Karpas-422 (cell line): Measurements from ENCODE around the gene CAT. TPM values are rescaled to one million over a fixed set of nuclear protein-coding genes. Genes with fewer than 3 reads are reported as not detected.

Experiments used
- DNase-seq: peaks from one replicate; pipeline ENCODE4 v3.0.0-alpha.2; 2015
- H2AFZ ChIP-seq: fragments of 200-600 bp; sonication (generic); 2 replicates; pipeline ENCODE4 v1.6.1; 2014; ENCODE audit warnings: antibody characterized with exemption, low read length, mixed read lengths
- H3K27ac ChIP-seq: fragments of 200-600 bp; sonication (generic); 2 replicates; pipeline ENCODE4 v1.5.1; 2014; ENCODE audit warnings: mild to moderate bottlenecking, low read length, moderate library complexity
- H3K27me3 ChIP-seq: fragments of 200-600 bp; sonication (generic); 2 replicates; pipeline ENCODE4 v1.6.1; 2014; ENCODE audit warnings: low read length, mixed read lengths
- H3K36me3 ChIP-seq: fragments of 200-600 bp; sonication (generic); 2 replicates; pipeline ENCODE4 v1.6.1; 2014; ENCODE audit warnings: low read length, mixed read lengths; ENCODE audit not compliant: insufficient read depth
- H3K4me1 ChIP-seq: fragments of 200-600 bp; sonication (generic); 2 replicates; pipeline ENCODE4 v1.6.1; 2014; ENCODE audit warnings: mild to moderate bottlenecking, low read length, mixed read lengths
- H3K4me2 ChIP-seq: fragments of 200-600 bp; sonication (generic); 2 replicates; pipeline ENCODE4 v1.6.1; 2014; ENCODE audit warnings: low read length, low read depth, mild to moderate bottlenecking; ENCODE audit not compliant: poor library complexity, severe bottlenecking
- H3K4me3 ChIP-seq: fragments of 200-600 bp; sonication (generic); 2 replicates; pipeline ENCODE4 v1.5.1; 2014; ENCODE audit warnings: mild to moderate bottlenecking, antibody characterized with exemption, low read length, mixed read lengths
- H3K79me2 ChIP-seq: fragments of 200-600 bp; sonication (generic); 2 replicates; pipeline ENCODE4 v1.6.1; 2014; ENCODE audit warnings: mild to moderate bottlenecking, low read length, mixed read lengths
- H3K9ac ChIP-seq: fragments of 200-600 bp; sonication (generic); 2 replicates; pipeline ENCODE4 v1.6.0; 2014; ENCODE audit warnings: low read length
- H3K9me2 ChIP-seq: fragments of 200-600 bp; sonication (generic), shearing (Covaris generic); replicated peaks from 2 replicates; pipeline ENCODE4 v1.6.0; 2014; ENCODE audit warnings: mild to moderate bottlenecking, low read length, moderate library complexity; ENCODE audit not compliant: insufficient read depth
- H3K9me3 ChIP-seq: fragments of 300-700, 200-600 bp; sonication (generic); 2 replicates; pipeline ENCODE4 v1.6.1; 2014; ENCODE audit warnings: low read length, mixed read lengths
- H4K20me1 ChIP-seq: fragments of 200-600 bp; sonication (generic); 2 replicates; pipeline ENCODE4 v1.6.1; 2014; ENCODE audit warnings: mild to moderate bottlenecking, antibody characterized with exemption, low read length, low read depth; ENCODE audit not compliant: insufficient read depth
- total RNA-seq: library from RNA; depleted of rRNA; stranded (reverse); fragments of >200 nt; shearing (Covaris generic); gene quantifications from 2 replicates; pipeline ENCODE4 v1.2.3, GENCODE V29; 2014; ENCODE audit warnings: low replicate concordance

CAT gene
- total RNA-seq, 1 experiment from 2014 or later: 47.9 TPM

- H3K79me2 ChIP-seq: no peaks in the 10 kb centered on the region
- no peaks in the 10 kb centered on the region for H3K9me2 ChIP-seq
- H2AFZ ChIP-seq: no peak overlapping the region
- no peak for DNase-seq
- no peak overlapping the region for H3K27ac ChIP-seq
- no peak overlapping the region for H3K4me3 ChIP-seq
- H3K27me3 ChIP-seq: no peaks in the 10 kb centered on the region
- H3K4me1 ChIP-seq: no peaks in the 10 kb centered on the region
- no peaks in the 10 kb centered on the region for H3K9me3 ChIP-seq
- H3K9ac ChIP-seq: no peak overlapping the region
- H3K36me3 ChIP-seq: no peaks in the 10 kb centered on the region
- H4K20me1 ChIP-seq: no peaks in the 10 kb centered on the region
- H3K4me2 ChIP-seq: no peak overlapping the region
Observed at GRCh38 chr11:34509336-34509876, 70.7 kb downstream of the CAT start.

GRCh38 chr11:34510218-34510617, 71.5 kb downstream of the CAT start:
- Histone ChIP-seq H3K4me3 (no peak overlapping the region), H3K27me3 (no peaks in the 10 kb centered on the region), H2AFZ (no peak overlapping the region), H4K20me1 (no peaks in the 10 kb centered on the region), H3K9ac (no peak overlapping the region), H3K36me3 (no peaks in the 10 kb centered on the region), H3K4me2 (no peak overlapping the region), H3K79me2 (no peaks in the 10 kb centered on the region), H3K9me3 (no peaks in the 10 kb centered on the region), H3K27ac (no peak overlapping the region), H3K9me2 (no peaks in the 10 kb centered on the region), H3K4me1 (no peaks in the 10 kb centered on the region)
- no peak for DNase-seq

GRCh38 chr11:34510673-34511072, 71.9 kb downstream of the CAT start:
- Histone ChIP-seq H3K4me3 (no peak overlapping the region), H4K20me1 (no peaks in the 10 kb centered on the region), H3K4me2 (no peak overlapping the region), H3K9me2 (no peaks in the 10 kb centered on the region), H3K4me1 (no peaks in the 10 kb centered on the region), H3K79me2 (no peaks in the 10 kb centered on the region), H3K27ac (no peak overlapping the region), H3K9me3 (no peaks in the 10 kb centered on the region), H2AFZ (no peak overlapping the region), H3K27me3 (no peaks in the 10 kb centered on the region), H3K36me3 (no peaks in the 10 kb centered on the region), H3K9ac (no peak overlapping the region)
- DNase-seq: no peak

- DNase-seq: peak; percentile 78
- H3K27me3 ChIP-seq: no peaks in the 10 kb centered on the region
- no peak overlapping the region for H3K9ac ChIP-seq
- no peak overlapping the region for H3K4me2 ChIP-seq
- no peaks in the 10 kb centered on the region for H3K36me3 ChIP-seq
- no peaks in the 10 kb centered on the region for H3K9me2 ChIP-seq
- no peaks in the 10 kb centered on the region for H3K79me2 ChIP-seq
- no peak overlapping the region for H3K4me3 ChIP-seq
- no peak overlapping the region for H3K27ac ChIP-seq
- H2AFZ ChIP-seq: no peak overlapping the region; the same call in 1 of the 2 replicates
- H3K4me1 ChIP-seq: no peaks in the 10 kb centered on the region
- no peaks in the 10 kb centered on the region for H3K9me3 ChIP-seq
- H4K20me1 ChIP-seq: no peaks in the 10 kb centered on the region
Observed at GRCh38 chr11:34512840-34513681, 74.3 kb downstream of the CAT start.

GRCh38 chr11:34513682-34514449, 75.1 kb downstream of the CAT start, which contains the start of gene ELF5:
ELF5 (minus strand) TSS chr11:34513794; CDS start chr11:34505749, 8,045 bp downstream.
- Histone ChIP-seq H2AFZ (no peak within 1 kb of the TSS; the same call in 1 of the 2 replicates), H3K9me3 (no peaks in the 10 kb centered on the region), H3K4me3 (no peak within 1 kb of the TSS), H3K27me3 (no peaks in the 10 kb centered on the region), H3K9ac (no peak within 1 kb of the TSS), H3K4me1 (no peaks in the 10 kb centered on the region), H3K79me2 (no peaks in the 10 kb centered on the region), H3K4me2 (no peak within 1 kb of the TSS), H3K9me2 (no peaks in the 10 kb centered on the region), H4K20me1 (no peaks in the 10 kb centered on the region), H3K27ac (no peak within 1 kb of the TSS), H3K36me3 (no peaks in the 10 kb centered on the region)
- no peak for DNase-seq

- Histone ChIP-seq H3K9me2 (no peaks in the 10 kb centered on the region), H3K27me3 (no peaks in the 10 kb centered on the region), H3K9me3 (no peaks in the 10 kb centered on the region), H3K4me2 (no peak overlapping the region), H3K4me3 (no peak overlapping the region), H3K4me1 (no peaks in the 10 kb centered on the region), H4K20me1 (no peaks in the 10 kb centered on the region), H2AFZ (no peak overlapping the region), H3K27ac (no peak overlapping the region), H3K79me2 (no peaks in the 10 kb centered on the region), H3K36me3 (no peaks in the 10 kb centered on the region), H3K9ac (no peak overlapping the region)
- DNase-seq: no peak
Observed at GRCh38 chr11:34514597-34514996, 75.9 kb downstream of the CAT start.

- H3K9me2 ChIP-seq: no peaks in the 10 kb centered on the region
- no peak overlapping the region for H3K4me3 ChIP-seq
- H2AFZ ChIP-seq: no peak overlapping the region
Observed at GRCh38 chr11:34516247-34517040, 77.7 kb downstream of the CAT start.

More at GRCh38 chr11:34516247-34517040, 77.7 kb downstream of the CAT start:
- Histone ChIP-seq H3K4me1 (no peaks in the 10 kb centered on the region), H3K79me2 (no peaks in the 10 kb centered on the region), H4K20me1 (no peaks in the 10 kb centered on the region), H3K4me2 (no peak overlapping the region), H3K27me3 (no peaks in the 10 kb centered on the region), H3K36me3 (no peaks in the 10 kb centered on the region), H3K9ac (no peak overlapping the region), H3K27ac (no peak overlapping the region), H3K9me3 (no peaks in the 10 kb centered on the region)
- no peak for DNase-seq
